A549 (cell line): ENCODE data around the gene LGALS4.

Experiments used
- EP300 ChIP-seq, 2 experiments: fragments of >200 bp; sonication (Bioruptor Twin); formaldehyde crosslinking; IDR thresholded peaks; 2 replicates in 1 of 2; 3 replicates in 1 of 2; pipeline ENCODE4 v1.6.1; 2016 to 2017
- TF ChIP-seq, protein P1 (sequence below): IDR thresholded peaks from 2 replicates; pipeline ENCODE4 v1.6.1; 2012

GRCh38 chr19:38801359-38802095 is 11.2 kb downstream of the LGALS4 start:
- TF ChIP-seq, protein P1, sequence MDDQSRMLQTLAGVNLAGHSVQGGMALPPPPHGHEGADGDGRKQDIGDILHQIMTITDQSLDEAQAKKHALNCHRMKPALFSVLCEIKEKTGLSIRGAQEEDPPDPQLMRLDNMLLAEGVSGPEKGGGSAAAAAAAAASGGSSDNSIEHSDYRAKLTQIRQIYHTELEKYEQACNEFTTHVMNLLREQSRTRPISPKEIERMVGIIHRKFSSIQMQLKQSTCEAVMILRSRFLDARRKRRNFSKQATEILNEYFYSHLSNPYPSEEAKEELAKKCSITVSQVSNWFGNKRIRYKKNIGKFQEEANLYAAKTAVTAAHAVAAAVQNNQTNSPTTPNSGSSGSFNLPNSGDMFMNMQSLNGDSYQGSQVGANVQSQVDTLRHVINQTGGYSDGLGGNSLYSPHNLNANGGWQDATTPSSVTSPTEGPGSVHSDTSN = no peak
- TF ChIP-seq EP300 (IDR thresholded peaks at IDR 0.05) = no peak
